SU-DHL-6 (cell line): ENCODE results near the gene PIP5K1B.

Experiments
- CTCF ChIP-seq: fragments of 200-600 bp; sonication (generic); IDR thresholded peaks from one replicate; pipeline ENCODE4 v1.5.1; 2017; ENCODE audit warnings: antibody characterized with exemption, mild to moderate bottlenecking, low read length, moderate library complexity; ENCODE audit not compliant: insufficient read depth, poor library complexity, severe bottlenecking
- EZH2phosphoT487 ChIP-seq: fragments of 200-600 bp; sonication (generic), shearing (Covaris generic); conservative IDR thresholded peaks from 2 replicates; pipeline ENCODE4 v1.6.1; 2018; ENCODE audit warnings: mild to moderate bottlenecking, antibody characterized with exemption, low read length, moderate library complexity, mixed read lengths

- no peak for TF ChIP-seq CTCF
- no peak for TF ChIP-seq EZH2phosphoT487
Observed at GRCh38 chr9:68727636-68728035, 22.6 kb downstream of the PIP5K1B start.
